PC-9 (cell line): ENCODE data around the gene ZMPSTE24. TPM values are rescaled to one million over a fixed set of nuclear protein-coding genes. Genes with fewer than 3 reads are reported as not detected.

Source experiments
- BruUV-seq: library from RNA; stranded (reverse); fragments of 400-500 nt; replicated peaks from 2 replicates; lab custom pipeline; 2021; lab: Mats Ljungman, UMichigan
- CTCF ChIA-PET: fragments of 300-600 bp; sonication (Branson Sonifier 250); formaldehyde crosslinking; loops from one replicate; lab custom pipeline; 2022; ENCODE audit warnings: antibody characterized with exemption; lab: Charles Lee
- POLR2A ChIA-PET: fragments of 300-600 bp; sonication (Branson Sonifier 250); formaldehyde crosslinking; loops from one replicate; lab custom pipeline; 2022; ENCODE audit warnings: antibody characterized with exemption; ENCODE audit not compliant: unreplicated experiment; lab: Charles Lee
- DNase-seq, 2 experiments: peaks; one replicate each; pipeline versions ENCODE4 v3.0.0 to v3.0.0-alpha.2; 2015 to 2022; ENCODE audit warnings: mixed read lengths in 1 of 2
- H2AFZ ChIP-seq: fragments of 200-600 bp; sonication (generic); 2 replicates; pipeline ENCODE4 v1.8.1; 2017; ENCODE audit warnings: antibody characterized with exemption
- H3F3A ChIP-seq: fragments of 200-600 bp; sonication (generic); 2 replicates; pipeline ENCODE4 v1.8.1; 2017; ENCODE audit warnings: antibody characterized with exemption, mild to moderate bottlenecking, low read depth; ENCODE audit not compliant: insufficient read depth
- H3K27ac ChIP-seq: fragments of 200-600 bp; sonication (generic); 2 replicates; pipeline ENCODE4 v1.6.1; 2016; ENCODE audit warnings: mixed run types
- H3K27me3 ChIP-seq: fragments of 200-600 bp; sonication (generic); 2 replicates; pipeline ENCODE4 v1.6.1; 2016; ENCODE audit warnings: low read depth, mixed run types; ENCODE audit not compliant: insufficient read depth
- H3K36me3 ChIP-seq: fragments of 200-600 bp; sonication (generic); 2 replicates; pipeline ENCODE4 v1.6.1; 2016; ENCODE audit warnings: low read depth, mixed run types
- H3K4me1 ChIP-seq: fragments of 200-600 bp; sonication (generic); replicated peaks from 2 replicates; pipeline ENCODE4 v1.6.1; 2016; ENCODE audit warnings: mixed run types; ENCODE audit not compliant: insufficient read depth
- H3K4me2 ChIP-seq: fragments of 200-600 bp; sonication (generic); 2 replicates; pipeline ENCODE4 v1.6.1; 2017; ENCODE audit warnings: mixed run types
- H3K4me3 ChIP-seq: fragments of 200-600 bp; sonication (generic); 2 replicates; pipeline ENCODE4 v1.6.1; 2016; ENCODE audit warnings: mixed run types
- H3K79me2 ChIP-seq: fragments of 200-600 bp; sonication (generic); 2 replicates; pipeline ENCODE4 v1.6.1; 2017; ENCODE audit warnings: low read depth, mixed run types
- H3K9me2 ChIP-seq: fragments of 200-600 bp; sonication (generic); 2 replicates; pipeline ENCODE4 v1.8.1; 2017; ENCODE audit warnings: mild to moderate bottlenecking; ENCODE audit not compliant: insufficient read depth
- H3K9me3 ChIP-seq: fragments of 200-600 bp; sonication (generic); 2 replicates; pipeline ENCODE4 v1.8.1; 2016; ENCODE audit warnings: low read depth; ENCODE audit not compliant: insufficient read depth
- H4K20me1 ChIP-seq: fragments of 200-600 bp; sonication (generic); 2 replicates; pipeline ENCODE4 v1.8.1; 2017; ENCODE audit not compliant: insufficient read depth
- EZH2 ChIP-seq: fragments of 200-600 bp; sonication (generic); IDR thresholded peaks from 2 replicates; pipeline ENCODE4 v1.8.0; 2017; ENCODE audit warnings: antibody characterized with exemption, low read depth
- intact Hi-C: fragments of 100-400 bp; cut with micrococcal nuclease; formaldehyde crosslinking; loops from one replicate; pipeline ENCODE4 v1.10.0; 2022; ENCODE audit not compliant: unreplicated experiment
- total RNA-seq: library from RNA; stranded (reverse); gene quantifications from 2 replicates; pipeline ENCODE4 v1.2.3, GENCODE V29; 2021
- TF ChIP-seq, protein P1 (sequence below): fragments of 200-600 bp; sonication (generic); conservative IDR thresholded peaks from 2 replicates; pipeline ENCODE4 v1.6.1; 2017; ENCODE audit warnings: mixed run types, antibody characterized with exemption, mild to moderate bottlenecking, moderate library complexity

Gene ZMPSTE24
- total RNA-seq, 1 experiment from 2014 or later = 55.8 TPM

GRCh38 chr1:40257313-40257687 lies 736 bp upstream of the ZMPSTE24 start:
- H3K79me2 ChIP-seq = peaks cover 56% of the 10 kb centered on the region
- intact Hi-C loops = loop anchor here (5.0 kb wide), 1 partner anchor 80 kb away; no protein-coding TSS in a partner anchor

DNA sequence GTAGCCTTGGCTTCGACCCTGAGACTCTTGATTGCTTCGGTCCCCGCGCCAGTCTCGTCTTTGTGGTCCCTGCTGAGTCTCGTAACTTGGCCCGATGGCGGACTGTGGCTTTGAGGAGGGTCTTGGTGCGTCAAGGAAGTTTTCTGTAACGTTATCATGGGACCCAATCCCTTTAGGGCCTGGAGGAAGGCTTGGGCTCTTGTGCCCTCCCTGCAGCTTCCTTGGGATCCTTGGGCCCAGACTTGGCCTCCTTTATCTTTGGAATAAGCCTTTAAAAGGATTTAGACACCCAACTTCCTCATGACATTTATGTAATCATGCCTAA lies 371 bp downstream of the ZMPSTE24 start:
- intact Hi-C loops = loop anchor here (1.0 to 5.0 kb wide), 4 partner anchors 79 to 218 kb away; partner anchors contain the start of genes CAP1 and RLF
- peak overlapping the region; percentile 46 for H3K27ac ChIP-seq
- peaks cover 11% of the 10 kb centered on the region for H3K4me1 ChIP-seq
- CTCF ChIA-PET = no interaction called here
- H3K4me2 ChIP-seq = peak overlapping the region; percentile 73
- DNase-seq = no peak
- peak overlapping the region; percentile 98 for H2AFZ ChIP-seq
- H3K9me3 ChIP-seq = no peaks in the 10 kb centered on the region
- BruUV-seq = TSS peak; percentile 51
- peaks cover 28% of the 10 kb centered on the region for H3K36me3 ChIP-seq
- TF ChIP-seq, protein P1, sequence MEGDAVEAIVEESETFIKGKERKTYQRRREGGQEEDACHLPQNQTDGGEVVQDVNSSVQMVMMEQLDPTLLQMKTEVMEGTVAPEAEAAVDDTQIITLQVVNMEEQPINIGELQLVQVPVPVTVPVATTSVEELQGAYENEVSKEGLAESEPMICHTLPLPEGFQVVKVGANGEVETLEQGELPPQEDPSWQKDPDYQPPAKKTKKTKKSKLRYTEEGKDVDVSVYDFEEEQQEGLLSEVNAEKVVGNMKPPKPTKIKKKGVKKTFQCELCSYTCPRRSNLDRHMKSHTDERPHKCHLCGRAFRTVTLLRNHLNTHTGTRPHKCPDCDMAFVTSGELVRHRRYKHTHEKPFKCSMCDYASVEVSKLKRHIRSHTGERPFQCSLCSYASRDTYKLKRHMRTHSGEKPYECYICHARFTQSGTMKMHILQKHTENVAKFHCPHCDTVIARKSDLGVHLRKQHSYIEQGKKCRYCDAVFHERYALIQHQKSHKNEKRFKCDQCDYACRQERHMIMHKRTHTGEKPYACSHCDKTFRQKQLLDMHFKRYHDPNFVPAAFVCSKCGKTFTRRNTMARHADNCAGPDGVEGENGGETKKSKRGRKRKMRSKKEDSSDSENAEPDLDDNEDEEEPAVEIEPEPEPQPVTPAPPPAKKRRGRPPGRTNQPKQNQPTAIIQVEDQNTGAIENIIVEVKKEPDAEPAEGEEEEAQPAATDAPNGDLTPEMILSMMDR = no peak
- TF ChIP-seq EZH2 = no peak
- POLR2A ChIA-PET = interaction anchor here (1.3 kb wide), 1 partner anchor 17 kb away, joined by 6 read pairs; no protein-coding TSS in a partner anchor
- H3F3A ChIP-seq = peaks cover 19% of the 10 kb centered on the region
- no peaks in the 10 kb centered on the region for H3K9me2 ChIP-seq
- no peaks in the 10 kb centered on the region for H3K27me3 ChIP-seq
- H3K4me3 ChIP-seq = peak overlapping the region; percentile 99
- peaks cover 5% of the 10 kb centered on the region; the same call in 1 of the 2 replicates for H4K20me1 ChIP-seq
- peaks cover 56% of the 10 kb centered on the region for H3K79me2 ChIP-seq

More at GRCh38 chr1:40257313-40257687, 736 bp upstream of the ZMPSTE24 start:
- H3K9me3 ChIP-seq = no peaks in the 10 kb centered on the region
- no peaks in the 10 kb centered on the region for H4K20me1 ChIP-seq
- TSS peak; percentile 96 for BruUV-seq
- DNase-seq = no peak
- ChIA-PET CTCF (interaction anchor here (0.6 kb wide), 2 partner anchors 14 to 243 kb away, joined by 8 to 10 read pairs; no protein-coding TSS in a partner anchor), POLR2A (interaction anchor here (0.7 to 1.3 kb wide), 2 partner anchors 16 to 449 kb away, joined by 6 to 27 read pairs; no protein-coding TSS in a partner anchor)
- H2AFZ ChIP-seq = peak overlapping the region; percentile 95
- no peak for TF ChIP-seq EZH2
- TF ChIP-seq, protein P1 = no peak
- no peaks in the 10 kb centered on the region for H3K27me3 ChIP-seq
- peaks cover 11% of the 10 kb centered on the region for H3K4me1 ChIP-seq
- H3K4me3 ChIP-seq = peak overlapping the region; percentile 99
- peak overlapping the region; percentile 82 for H3K4me2 ChIP-seq
- peak overlapping the region; percentile 96 for H3K27ac ChIP-seq
- H3K36me3 ChIP-seq = peaks cover 19% of the 10 kb centered on the region
- no peaks in the 10 kb centered on the region for H3K9me2 ChIP-seq
- H3F3A ChIP-seq = peaks cover 19% of the 10 kb centered on the region

DNA sequence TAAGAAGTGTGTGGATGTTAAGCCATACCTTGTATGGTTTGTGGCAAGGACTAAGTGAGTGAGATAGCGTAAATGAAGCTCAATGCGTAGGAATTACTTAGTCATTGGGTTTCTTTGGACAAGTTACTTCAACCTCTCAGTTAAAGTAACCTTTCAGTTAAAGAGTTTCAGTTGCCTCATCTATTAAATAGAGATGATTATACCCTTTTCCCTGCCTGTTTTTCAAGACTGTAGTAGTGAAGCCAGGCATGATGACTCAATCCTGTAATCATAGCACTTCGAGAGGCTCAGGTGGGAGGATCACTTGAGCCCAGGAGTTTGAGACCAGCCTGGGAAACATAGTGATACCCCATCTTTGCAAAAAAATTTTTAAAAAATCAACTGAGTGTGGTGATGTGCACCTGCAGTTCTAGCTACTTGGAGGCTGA lies 6.3 kb downstream of the ZMPSTE24 start:
- H3K79me2 ChIP-seq = peaks cover 27% of the 10 kb centered on the region
- DNase-seq = no peak
- CTCF ChIA-PET = no interaction called here

More for the DNA sequence above, 6.3 kb downstream of the ZMPSTE24 start:
- no peak for TF ChIP-seq EZH2
- TF ChIP-seq, protein P1 = no peak
- no peaks in the 10 kb centered on the region for H3K9me3 ChIP-seq
- H3F3A ChIP-seq = no peaks in the 10 kb centered on the region
- no peaks in the 10 kb centered on the region for H3K9me2 ChIP-seq
- no peak overlapping the region for H2AFZ ChIP-seq
- intact Hi-C loops = no loop called here
- H3K27ac ChIP-seq = no peak overlapping the region
- H3K36me3 ChIP-seq = peaks cover 52% of the 10 kb centered on the region
- H3K4me3 ChIP-seq = no peak overlapping the region
- H3K27me3 ChIP-seq = no peaks in the 10 kb centered on the region
- POLR2A ChIA-PET = interaction anchor here (0.5 to 0.7 kb wide), 2 partner anchors 169 to 1909 kb away, joined by 5 to 9 read pairs; no protein-coding TSS in a partner anchor
- no peaks in the 10 kb centered on the region; the same call in 1 of the 2 replicates for H3K4me1 ChIP-seq
- no TSS peak for BruUV-seq
- H4K20me1 ChIP-seq = peaks cover 18% of the 10 kb centered on the region
- no peak overlapping the region for H3K4me2 ChIP-seq
